Measurements from ENCODE around the gene ACSL3.

The ACSL3 gene

DNA sequence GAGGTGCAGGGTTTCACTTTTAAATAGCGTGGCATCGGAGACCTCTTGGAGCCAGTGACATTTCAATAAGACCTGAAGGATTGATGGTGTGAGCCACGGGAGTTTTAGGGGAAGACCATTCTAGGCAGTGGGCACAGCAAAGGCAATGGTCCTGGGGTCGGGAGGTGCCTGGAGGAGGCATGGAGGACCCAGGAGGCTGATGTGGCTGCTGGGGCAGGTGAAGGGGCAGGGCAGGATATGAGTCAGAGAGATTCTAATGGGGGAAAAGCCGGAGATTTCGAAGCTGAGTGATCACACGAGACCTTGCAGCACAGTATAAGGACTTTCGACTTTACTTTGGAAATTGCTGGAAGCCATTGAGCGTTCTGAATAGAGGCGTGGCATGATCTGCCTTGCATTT is 111.6 kb downstream of the ACSL3 start:
- Histone ChIP-seq H3K9ac (ENCODE audit: low read length) (no peak overlapping the region), H3K4me2 (ENCODE audit: low read depth, low read length) (no peak overlapping the region), H2AFZ (ENCODE audit: low read length) (no peak overlapping the region), H3K4me3 (ENCODE audit: low read length) (no peak overlapping the region), H3K9me3 (replicated peaks; ENCODE audit: insufficient read depth, low read length) (no peaks in the 10 kb centered on the region), H3K36me3 (replicated peaks; ENCODE audit: insufficient read depth, low read length) (no peaks in the 10 kb centered on the region), H3K4me1 (ENCODE audit: low read length) (peaks cover 4% of the 10 kb centered on the region; the same call in 1 of the 2 replicates), H4K20me1 (ENCODE audit: insufficient read depth, low read length) (no peaks in the 10 kb centered on the region), H3K79me2 (ENCODE audit: low read length) (no peaks in the 10 kb centered on the region), H3K9me2 (replicated peaks; ENCODE audit: insufficient read depth, low read length) (no peaks in the 10 kb centered on the region), H3K27me3 (replicated peaks; ENCODE audit: insufficient read depth, low read length) (no peaks in the 10 kb centered on the region), H3K27ac (ENCODE audit: low read length) (no peak overlapping the region), H3F3A (ENCODE audit: insufficient read depth, low read length) (no peaks in the 10 kb centered on the region)
- no peak for DNase-seq
- no peak for TF ChIP-seq EZH2phosphoT487 (IDR thresholded peaks at IDR 0.05; ENCODE audit: low read length)
- no peak for TF ChIP-seq EZH2 (optimal IDR thresholded peaks at IDR 0.05; ENCODE audit: low read depth, low read length)
- TF ChIP-seq, protein P1, sequence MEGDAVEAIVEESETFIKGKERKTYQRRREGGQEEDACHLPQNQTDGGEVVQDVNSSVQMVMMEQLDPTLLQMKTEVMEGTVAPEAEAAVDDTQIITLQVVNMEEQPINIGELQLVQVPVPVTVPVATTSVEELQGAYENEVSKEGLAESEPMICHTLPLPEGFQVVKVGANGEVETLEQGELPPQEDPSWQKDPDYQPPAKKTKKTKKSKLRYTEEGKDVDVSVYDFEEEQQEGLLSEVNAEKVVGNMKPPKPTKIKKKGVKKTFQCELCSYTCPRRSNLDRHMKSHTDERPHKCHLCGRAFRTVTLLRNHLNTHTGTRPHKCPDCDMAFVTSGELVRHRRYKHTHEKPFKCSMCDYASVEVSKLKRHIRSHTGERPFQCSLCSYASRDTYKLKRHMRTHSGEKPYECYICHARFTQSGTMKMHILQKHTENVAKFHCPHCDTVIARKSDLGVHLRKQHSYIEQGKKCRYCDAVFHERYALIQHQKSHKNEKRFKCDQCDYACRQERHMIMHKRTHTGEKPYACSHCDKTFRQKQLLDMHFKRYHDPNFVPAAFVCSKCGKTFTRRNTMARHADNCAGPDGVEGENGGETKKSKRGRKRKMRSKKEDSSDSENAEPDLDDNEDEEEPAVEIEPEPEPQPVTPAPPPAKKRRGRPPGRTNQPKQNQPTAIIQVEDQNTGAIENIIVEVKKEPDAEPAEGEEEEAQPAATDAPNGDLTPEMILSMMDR (IDR thresholded peaks at IDR 0.05; ENCODE audit: low read length) = no peak

DNA sequence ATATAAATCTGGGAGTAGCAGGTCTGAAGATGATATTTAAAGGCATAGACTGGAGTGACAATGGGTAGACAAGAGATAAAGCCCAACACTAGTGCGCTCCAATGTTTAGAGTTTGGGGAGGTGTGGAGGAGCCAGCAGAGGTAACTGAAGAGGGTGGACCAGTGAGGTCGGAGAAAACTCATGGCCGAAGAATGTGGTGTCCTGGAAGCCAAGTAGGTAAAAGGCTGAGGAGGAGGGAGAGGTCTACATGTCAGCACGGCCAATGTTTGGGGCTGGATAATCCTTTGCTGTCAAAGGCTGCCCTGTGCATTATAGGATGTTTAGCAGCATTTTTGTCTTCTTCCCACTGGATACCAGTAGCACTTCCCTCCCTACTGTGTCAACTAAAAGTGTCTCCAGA is 112.4 kb downstream of the ACSL3 start:
- no peak for DNase-seq
- H3F3A ChIP-seq (ENCODE audit: insufficient read depth, low read length) = no peaks in the 10 kb centered on the region
- no peak overlapping the region for H2AFZ ChIP-seq (ENCODE audit: low read length)
- no peak overlapping the region for H3K9ac ChIP-seq (ENCODE audit: low read length)
- no peaks in the 10 kb centered on the region for H3K9me2 ChIP-seq (replicated peaks; ENCODE audit: insufficient read depth, low read length)
- no peaks in the 10 kb centered on the region for H3K79me2 ChIP-seq (ENCODE audit: low read length)
- TF ChIP-seq, protein P1 (IDR thresholded peaks at IDR 0.05; ENCODE audit: low read length) = no peak
- TF ChIP-seq EZH2 (optimal IDR thresholded peaks at IDR 0.05; ENCODE audit: low read depth, low read length) (no peak), EZH2phosphoT487 (IDR thresholded peaks at IDR 0.05; ENCODE audit: low read length) (no peak)
- peaks cover 4% of the 10 kb centered on the region; the same call in 1 of the 2 replicates for H3K4me1 ChIP-seq (ENCODE audit: low read length)
- no peak overlapping the region for H3K4me3 ChIP-seq (ENCODE audit: low read length)
- H3K27me3 ChIP-seq (replicated peaks; ENCODE audit: insufficient read depth, low read length) = no peaks in the 10 kb centered on the region
- H3K36me3 ChIP-seq (replicated peaks; ENCODE audit: insufficient read depth, low read length) = no peaks in the 10 kb centered on the region
- no peaks in the 10 kb centered on the region for H4K20me1 ChIP-seq (ENCODE audit: insufficient read depth, low read length)
- no peaks in the 10 kb centered on the region for H3K9me3 ChIP-seq (replicated peaks; ENCODE audit: insufficient read depth, low read length)
- no peak overlapping the region for H3K4me2 ChIP-seq (ENCODE audit: low read depth, low read length)
- no peak overlapping the region for H3K27ac ChIP-seq (ENCODE audit: low read length)

DNA sequence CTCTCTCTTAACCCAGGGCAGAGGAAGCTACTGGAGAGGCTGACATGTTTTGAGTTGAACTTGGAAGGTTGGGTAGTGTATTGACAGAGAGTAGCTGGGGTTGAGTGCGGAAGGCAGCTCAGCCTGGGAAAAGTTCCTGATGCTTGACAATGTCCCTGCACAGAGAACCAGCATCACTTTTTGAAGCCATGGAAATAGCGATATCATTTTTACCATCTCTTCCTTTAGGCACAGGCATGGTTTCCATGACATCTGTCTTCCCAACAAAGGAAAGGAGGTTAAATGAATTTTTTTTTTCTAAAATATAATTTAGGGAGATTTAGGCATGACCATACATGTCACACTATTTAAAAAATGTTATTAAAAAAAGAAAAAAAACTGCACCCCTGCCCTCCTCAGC is 112.9 kb downstream of the ACSL3 start:
- Histone ChIP-seq H3K27me3 (replicated peaks; ENCODE audit: insufficient read depth, low read length) (no peaks in the 10 kb centered on the region), H3K79me2 (ENCODE audit: low read length) (no peaks in the 10 kb centered on the region), H3K27ac (ENCODE audit: low read length) (no peak overlapping the region), H4K20me1 (ENCODE audit: insufficient read depth, low read length) (no peaks in the 10 kb centered on the region), H2AFZ (ENCODE audit: low read length) (no peak overlapping the region), H3K4me2 (ENCODE audit: low read depth, low read length) (no peak overlapping the region), H3K36me3 (replicated peaks; ENCODE audit: insufficient read depth, low read length) (no peaks in the 10 kb centered on the region), H3K9me2 (replicated peaks; ENCODE audit: insufficient read depth, low read length) (no peaks in the 10 kb centered on the region), H3F3A (ENCODE audit: insufficient read depth, low read length) (no peaks in the 10 kb centered on the region), H3K4me1 (ENCODE audit: low read length) (peaks cover 4% of the 10 kb centered on the region; the same call in 1 of the 2 replicates), H3K9ac (ENCODE audit: low read length) (no peak overlapping the region), H3K4me3 (ENCODE audit: low read length) (no peak overlapping the region), H3K9me3 (replicated peaks; ENCODE audit: insufficient read depth, low read length) (no peaks in the 10 kb centered on the region)
- DNase-seq = no peak
- TF ChIP-seq, protein P1 (IDR thresholded peaks at IDR 0.05; ENCODE audit: low read length) = no peak
- TF ChIP-seq EZH2 (optimal IDR thresholded peaks at IDR 0.05; ENCODE audit: low read depth, low read length) (no peak), EZH2phosphoT487 (IDR thresholded peaks at IDR 0.05; ENCODE audit: low read length) (no peak)

All from MM.1S (cell line).